Measurements from ENCODE around the gene LCN10.
"Not testable (repeated sequence)": the region's sequence is repeated elsewhere in the genome, so short reads cannot be mapped to it uniquely, and the experiment has no call there.

LCN10 gene

GRCh38 chr9:136719195-136719880 is 23.4 kb downstream of the LCN10 start:
- DNase-seq: no peak

DNA sequence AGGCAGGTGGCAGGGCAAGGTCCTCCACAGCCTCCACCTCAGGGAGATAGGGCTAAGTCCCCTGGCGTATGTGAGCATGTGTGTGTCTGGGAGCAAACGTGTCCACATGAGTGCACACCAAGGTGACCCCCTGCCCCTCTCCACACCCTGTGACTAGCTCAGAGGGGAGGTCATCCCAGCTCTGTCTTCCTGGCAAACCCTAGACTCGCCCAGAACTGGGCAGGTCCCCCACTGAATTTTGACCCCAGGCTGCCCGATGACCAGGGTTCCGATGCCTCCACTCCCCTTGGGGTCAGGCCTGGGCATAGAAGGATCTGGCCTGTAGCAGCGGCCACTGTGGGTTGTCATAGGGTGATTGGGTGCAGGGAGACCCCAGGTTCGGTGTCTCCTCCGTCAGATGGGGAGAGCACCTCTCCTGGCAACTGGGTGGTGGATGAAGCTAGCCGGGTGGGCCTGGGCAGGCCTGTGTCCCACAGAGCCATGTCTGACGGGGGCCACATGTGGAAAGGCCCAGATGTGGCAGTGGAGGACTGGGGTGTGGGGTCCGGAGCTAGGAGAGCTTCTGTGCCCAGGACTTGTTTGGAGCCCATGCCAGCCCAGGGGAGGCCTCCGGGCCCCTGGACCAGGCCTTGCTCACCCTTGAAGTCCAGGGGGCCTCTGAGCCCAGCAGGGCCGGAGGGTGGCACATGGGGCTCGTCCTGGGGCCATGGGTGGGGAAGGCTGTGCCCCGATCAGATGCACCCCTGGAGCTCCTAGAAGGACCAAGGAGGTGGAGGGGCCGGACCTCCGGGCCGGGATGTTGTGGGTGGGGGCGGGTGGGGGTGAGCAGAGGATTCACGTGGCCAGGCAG is 24.2 kb downstream of the LCN10 start:
- DNase-seq: no peak

- no peak for DNase-seq
These were observed 25.3 kb downstream of the LCN10 start for GRCh38 chr9:136717399-136717798.

DNA sequence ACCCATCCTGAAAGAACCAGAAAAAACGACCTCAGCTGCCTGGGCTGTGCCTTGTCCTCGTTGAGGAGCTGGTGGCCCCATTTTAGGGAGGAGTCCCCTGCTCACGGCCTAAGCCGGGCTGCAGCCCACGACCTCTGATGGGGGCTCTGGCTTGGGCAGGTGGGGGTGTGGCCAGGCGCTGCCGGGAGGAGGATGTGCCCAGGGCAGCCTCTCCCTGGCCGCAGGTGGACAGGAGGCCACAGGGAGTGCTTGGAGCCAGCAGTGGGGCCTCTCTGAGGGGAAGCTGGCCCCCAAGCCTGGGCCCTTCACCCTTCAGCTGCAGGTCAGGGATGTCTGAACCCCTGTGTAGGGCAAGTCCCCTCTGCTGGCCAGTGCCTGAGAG is 27.9 kb downstream of the LCN10 start:
- DNase-seq: no peak

DNA sequence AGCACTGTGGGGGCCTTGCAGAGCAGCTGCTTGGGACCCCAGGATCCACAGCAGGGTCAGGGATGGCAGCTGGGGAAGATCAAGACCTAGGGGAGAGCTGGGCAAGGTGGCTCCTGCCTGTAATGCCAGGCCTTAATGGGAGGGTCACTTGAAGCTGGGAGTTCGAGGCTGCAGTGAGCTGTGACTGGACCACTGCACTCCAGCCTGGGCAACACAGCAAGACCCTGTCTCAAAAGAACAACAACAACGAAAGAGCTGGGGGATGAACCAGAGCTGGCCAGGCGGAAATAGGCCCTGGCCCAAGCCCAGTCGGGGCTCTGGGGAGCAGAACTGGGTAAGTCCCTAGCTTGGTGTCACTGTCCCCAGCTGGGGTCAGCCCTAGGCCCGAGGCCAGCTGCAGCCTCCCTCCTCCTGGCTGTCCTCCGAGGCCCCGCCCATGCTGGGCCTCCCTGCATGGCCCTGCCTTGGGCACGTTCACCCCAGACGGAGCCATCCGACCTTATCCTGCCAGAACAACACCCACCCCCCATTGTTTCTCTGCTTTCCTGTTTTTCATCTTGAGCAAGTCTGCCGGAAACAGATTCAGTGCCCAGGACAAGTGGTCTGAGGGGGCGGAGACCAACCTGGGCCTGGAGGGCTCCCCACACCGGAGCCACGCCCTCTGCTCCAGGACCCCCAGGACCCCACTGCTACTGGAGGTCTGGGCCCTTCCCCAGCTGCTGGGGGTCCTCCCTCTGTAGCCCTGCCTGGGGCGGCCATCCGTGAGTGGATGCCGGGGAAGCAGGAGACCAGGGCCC is 28.4 kb downstream of the LCN10 start:
- DNase-seq: no peak

DNA sequence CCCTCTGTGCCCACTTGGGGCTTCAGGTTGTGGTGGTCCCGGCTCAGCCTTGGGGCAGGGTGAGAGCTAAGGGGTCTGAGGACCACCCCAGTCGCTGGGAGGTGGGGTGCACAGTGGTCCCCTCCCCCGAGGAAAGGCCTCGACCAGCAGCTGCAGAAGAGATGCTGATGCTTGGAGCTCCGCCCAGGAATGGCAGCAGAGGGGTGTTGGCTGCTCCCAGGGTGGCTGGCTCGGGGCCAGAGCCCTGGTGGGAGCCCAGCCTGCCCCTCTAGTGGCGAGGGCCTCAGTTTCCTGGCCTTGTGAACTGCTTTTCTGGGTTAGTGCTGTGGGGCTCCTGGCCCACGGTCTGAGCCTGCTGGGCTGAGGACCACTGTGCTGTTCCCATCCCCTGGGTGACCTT is 29.2 kb downstream of the LCN10 start:
- DNase-seq: no peak

- DNase-seq: no peak
These were observed 29.8 kb downstream of the LCN10 start for GRCh38 chr9:136712690-136713544.

DNA sequence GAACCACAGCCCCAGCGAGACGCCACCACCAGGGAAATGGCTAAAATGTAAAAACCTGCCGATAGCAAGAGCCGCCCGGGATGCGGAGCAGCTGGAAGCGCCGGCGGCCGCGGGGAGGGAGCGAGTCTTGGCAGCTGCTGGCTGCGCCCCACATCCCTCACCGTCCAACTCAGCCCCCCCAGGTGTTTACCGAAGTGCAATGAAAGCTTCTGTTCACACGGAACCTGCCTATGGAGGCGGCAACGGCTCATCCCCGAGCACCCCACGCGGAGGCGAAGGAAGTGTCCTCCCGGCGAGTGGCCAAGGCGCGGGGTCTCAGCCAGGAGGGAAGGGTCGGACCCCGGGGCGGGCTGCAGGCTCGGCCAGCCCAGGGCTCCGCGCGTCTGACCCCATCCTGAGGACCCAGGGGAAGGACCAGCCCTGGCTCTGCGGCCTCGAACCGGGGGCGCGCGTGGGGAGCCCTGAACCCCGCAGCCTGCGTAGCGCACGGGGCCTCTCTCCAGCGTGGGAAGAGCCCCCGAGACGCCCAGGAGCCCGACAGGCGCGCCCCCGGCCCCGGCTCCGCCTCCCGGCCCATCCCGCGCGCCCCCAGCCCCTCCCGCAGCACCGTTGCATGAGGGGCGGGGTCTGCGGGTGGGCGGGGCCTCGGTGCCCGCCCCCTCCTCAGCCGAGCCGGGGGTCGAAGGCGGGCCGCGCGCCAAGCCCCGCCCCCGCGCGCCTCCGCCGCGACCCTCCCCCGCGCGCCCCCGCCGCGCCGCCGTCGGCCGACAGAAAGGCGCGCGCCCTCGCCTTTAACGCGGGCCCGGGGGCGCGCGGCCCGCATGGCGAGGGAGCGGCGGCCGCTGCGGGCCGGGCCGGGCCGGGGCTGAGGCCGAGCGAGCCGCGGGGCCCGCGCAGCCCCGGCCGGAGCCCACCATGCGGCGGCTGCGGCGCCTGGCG is 30.7 kb downstream of the LCN10 start, which contains the start of gene DIPK1B:
Gene DIPK1B, plus strand, starts transcription at position 822 of the 939 bp plus-strand sequence. Its CDS starts 94 bp downstream, at position 916.
- no peak for DNase-seq

- peak; percentile 30 for DNase-seq
These were observed 31.5 kb downstream of the LCN10 start for GRCh38 chr9:136711219-136711648.

- no peak for DNase-seq
These were observed 32.2 kb downstream of the LCN10 start for GRCh38 chr9:136710543-136710942.

DNA sequence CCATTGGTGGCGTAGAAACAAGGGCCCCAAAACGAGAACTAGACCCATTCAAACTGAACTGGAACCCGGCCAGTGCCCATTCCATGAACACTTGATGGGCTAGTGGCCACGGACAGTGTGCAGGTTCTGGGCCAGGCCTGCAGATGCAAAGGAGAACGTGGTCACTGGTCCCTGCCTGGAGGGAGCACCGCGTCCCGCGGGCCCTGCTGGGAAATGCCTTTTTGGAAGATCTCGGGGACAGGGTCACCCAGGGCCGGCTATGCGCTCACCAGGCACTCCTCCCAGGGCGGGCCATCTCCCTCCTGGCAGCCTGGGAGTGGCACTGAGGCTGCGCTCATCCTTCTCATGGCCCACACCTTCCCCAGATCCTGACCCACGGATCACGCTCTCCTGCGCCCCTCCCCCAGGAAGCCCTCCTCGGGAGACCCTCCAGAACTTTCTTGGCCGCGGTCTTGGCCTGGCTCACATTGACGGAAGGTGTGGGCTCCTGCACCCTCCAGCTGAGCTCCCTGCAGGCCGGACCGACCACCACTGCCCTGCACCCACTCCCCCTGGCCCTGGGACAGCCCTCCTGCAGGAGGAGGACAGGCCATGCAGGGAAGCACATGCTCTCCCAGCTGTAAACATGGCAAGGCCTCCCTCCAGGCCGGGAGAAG is 33.2 kb downstream of the LCN10 start:
- no peak for DNase-seq

GRCh38 chr9:136707849-136708517 is 34.8 kb downstream of the LCN10 start:
- no peak for DNase-seq

DNA sequence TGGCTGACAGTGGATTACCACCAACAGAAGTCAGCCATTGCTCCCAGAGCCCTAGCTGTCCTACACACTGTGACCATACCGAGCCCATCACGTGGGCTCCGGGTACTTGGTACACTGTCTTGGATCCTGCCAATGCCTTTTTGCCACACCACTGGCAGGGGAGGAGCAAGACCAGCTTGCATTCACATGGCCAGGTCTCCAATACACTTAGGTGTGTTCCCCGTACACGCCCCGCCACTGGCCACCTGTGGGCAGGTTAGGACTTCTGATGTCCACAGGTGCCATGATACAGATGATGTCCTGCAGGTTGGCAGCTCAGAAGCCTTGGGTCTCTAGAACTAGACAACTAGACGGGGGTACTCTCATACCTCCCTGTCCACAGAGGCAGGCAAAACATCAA is 35.7 kb downstream of the LCN10 start:
- no peak for DNase-seq

DNA sequence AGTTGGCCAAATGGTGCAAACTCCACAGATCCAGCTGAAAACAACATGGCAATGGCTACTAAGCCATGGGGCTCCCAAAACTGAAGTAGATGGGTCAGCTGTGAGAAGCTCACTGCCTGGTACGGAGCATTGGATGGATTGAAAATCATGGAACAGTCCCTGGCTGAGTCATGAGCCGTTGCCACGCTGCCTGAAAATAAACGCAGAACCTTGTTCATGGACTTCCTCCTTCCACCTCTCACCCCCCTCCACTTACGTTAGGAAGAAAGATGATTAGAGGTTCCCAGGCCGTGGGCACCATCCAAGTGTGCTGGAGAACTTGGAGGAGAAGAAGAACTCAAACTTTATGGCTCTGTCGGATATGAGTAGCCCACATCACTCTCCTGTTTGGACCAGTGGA is 37.2 kb downstream of the LCN10 start:
- no peak for DNase-seq

DNA sequence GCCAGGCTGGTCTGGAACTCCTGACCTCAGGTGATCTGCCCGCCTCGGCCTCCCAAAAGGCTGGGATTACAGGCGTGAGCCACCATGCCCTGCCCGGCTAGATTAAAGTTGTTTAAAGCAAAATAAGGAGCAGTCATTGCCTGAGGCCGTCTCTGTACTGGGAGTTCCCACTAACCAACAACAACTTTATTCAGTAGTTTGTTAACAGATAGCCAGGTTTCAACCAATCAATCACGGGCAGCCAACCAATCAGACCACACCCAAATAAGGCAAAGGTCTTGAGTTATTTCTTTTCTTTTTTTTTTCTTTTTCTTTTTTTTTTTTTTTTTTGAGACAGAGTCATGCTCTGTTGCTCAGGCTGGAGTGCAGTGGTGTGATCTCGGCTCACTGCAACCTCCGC is 38.0 kb downstream of the LCN10 start:
- not testable (repeated sequence) for DNase-seq

- DNase-seq: no peak
These were observed 39.4 kb downstream of the LCN10 start for GRCh38 chr9:136703276-136703860.

DNA sequence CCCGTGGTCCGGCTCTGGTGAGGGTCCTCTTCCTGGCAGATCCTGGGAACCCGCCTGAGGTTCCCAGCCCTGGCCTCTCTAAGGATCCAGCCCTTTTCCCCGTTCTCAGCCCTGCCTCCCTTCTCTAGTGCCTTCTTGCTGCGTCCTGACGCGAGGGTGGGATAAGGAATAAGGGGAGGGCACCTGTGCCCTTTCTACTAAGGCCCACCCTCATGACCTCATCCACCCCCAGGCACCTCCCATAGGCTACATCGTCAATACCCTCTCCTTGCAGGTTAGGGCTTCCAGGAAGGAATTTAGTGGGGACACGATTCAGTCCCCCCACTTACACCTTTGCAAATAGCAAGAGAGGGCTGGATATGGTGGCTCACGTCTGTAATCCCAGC is 41.1 kb downstream of the LCN10 start:
- DNase-seq: no peak

DNA sequence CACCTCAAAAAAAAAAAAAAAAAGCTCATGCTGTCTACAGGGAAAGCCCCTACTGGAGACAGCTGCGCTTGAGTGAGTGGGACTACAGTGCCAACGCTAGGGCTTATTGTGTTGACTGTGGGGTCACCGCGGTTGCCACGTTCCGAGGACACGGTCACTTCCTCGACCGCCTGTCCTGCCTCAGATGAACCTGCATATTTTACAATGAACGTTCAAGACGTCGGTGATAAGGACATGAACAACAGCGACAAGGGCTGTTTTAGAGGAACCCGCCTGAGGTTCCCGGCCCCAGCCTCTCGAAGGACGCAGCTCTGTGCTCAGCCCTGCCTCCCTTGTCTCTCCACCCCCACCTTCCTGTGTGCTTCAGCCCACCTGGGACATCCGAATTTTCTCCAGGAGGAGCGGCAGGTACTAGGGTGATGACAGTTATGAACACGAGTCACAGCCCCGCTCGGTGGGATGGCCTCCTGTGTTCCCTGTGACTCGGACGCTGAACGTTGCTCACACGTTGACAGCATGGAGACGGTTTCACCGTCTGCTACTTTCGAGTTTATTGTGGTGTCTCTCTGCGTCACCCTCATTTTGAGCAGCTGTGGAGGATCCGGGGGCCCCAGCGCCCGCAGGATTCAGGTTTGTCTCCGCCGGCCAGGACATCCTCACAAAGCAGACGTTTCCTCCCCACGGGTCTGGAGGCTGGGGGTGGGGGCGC is 41.6 kb downstream of the LCN10 start:
- no peak for DNase-seq

GRCh38 chr9:136700304-136700703 is 42.4 kb downstream of the LCN10 start:
- DNase-seq: peak; percentile 24

All from fibroblast of skin of back (primary cell).